Amniotic stem cell (primary cell): Measurements from ENCODE around the gene COMP.

Experiments
- DNase-seq: peaks from one replicate; lab custom pipeline; 2025; lab: John Stamatoyannopoulos, UW

Gene COMP

DNA sequence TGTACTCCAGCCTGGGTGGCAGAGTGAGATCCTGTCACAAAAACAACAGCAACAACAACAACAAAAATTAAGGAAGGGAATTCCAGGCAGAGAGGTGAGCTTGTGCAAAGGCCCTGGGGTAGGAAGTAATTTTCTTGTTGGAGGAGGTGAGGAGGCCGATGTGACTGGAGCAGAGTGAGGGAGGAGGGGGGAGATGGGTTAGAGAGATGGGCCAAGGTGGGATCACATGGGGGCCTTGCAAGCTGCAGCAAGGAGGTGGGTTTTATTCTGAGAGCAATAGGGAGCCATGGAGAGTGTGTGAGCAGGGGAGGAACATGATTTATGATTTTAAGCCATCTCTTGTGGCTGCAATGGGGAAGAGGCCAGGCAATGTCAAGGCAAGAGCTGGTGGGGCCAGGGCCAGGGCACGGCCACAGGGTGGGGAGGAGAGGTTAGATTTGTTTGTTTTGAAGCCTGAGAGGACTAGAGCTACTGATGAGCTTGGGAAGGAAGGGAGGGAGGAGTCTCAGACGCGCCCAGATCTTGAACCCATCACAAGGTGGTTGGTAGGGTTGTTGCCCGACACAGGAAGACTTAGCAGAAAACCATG, 12.5 kb upstream of the COMP start:
- DNase-seq: no peak

DNA sequence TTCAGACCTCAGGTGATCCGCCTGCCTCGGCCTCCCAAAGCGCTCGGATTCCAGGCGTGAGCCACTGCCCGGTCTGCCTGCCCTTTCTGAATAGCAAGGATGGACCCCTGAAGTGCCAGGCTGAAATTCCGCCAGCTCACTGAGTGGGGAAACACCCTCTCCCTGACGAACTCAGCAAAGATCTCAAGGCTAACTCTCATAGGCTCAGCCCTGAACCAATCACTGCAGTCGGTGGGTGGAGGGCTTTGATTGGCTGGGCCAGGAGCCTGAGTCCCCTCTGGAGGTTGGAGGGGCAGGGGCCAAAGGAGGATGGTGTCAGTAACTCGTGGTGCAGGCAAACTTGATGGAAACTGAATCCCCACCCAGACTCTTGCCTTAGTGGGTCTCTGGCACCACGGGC, 11.2 kb upstream of the COMP start:
- no peak for DNase-seq

GRCh38 chr19:18800636-18801035, 9.5 kb upstream of the COMP start:
- DNase-seq: no peak

- no peak for DNase-seq
These were observed 9.0 kb upstream of the COMP start for GRCh38 chr19:18800079-18800478.

GRCh38 chr19:18799389-18799970, 8.4 kb upstream of the COMP start:
- no peak for DNase-seq

DNA sequence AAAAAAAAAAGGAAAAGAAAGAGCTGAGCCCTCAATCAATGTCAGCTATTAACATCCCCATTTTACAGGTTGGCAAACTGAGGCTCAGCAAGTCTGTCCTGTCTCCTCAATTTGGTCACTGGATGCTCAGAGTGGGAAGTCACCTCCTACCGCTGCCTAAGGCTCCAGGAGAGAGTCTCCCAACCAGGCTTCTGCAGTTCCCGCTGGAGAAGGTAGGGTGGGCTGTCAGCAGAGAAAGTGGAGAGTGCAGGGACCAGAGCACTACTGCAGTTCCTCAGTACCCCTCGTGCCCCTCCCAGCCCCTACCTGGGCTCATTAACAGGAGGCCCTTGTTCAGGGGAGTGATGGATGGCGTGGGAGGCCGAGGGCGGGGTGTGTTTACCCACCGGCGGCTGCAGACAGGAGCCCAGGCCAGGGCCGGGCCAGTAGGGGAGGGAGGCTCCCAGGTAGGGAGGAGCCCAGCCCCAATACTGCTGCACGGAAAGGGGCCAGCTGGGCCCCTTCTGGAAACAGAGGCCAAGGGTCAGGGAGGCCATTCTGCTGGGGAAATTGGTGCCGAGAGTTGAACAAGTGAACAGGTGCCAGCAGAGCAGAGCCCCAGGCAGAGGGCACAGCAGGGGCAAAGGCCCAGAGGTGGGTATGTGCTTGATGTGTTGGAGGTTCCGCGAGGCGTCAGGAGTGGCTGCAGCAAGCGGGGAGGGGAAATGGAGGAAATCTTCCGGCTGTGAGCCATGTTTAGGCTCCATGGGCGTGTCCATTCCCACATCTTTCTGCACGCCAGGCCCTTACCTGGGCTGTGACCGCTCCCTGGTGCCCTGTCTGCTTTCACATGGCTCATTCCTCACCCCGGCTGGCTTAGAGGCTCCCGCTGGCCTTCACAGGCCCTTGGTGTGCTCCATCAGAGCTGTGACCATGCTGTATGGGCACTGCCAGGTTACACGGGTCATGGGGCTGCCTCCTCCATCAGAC, 7.6 kb upstream of the COMP start:
- DNase-seq: no peak

- DNase-seq: no peak
These were observed 5.1 kb upstream of the COMP start for GRCh38 chr19:18796239-18796638.

DNA sequence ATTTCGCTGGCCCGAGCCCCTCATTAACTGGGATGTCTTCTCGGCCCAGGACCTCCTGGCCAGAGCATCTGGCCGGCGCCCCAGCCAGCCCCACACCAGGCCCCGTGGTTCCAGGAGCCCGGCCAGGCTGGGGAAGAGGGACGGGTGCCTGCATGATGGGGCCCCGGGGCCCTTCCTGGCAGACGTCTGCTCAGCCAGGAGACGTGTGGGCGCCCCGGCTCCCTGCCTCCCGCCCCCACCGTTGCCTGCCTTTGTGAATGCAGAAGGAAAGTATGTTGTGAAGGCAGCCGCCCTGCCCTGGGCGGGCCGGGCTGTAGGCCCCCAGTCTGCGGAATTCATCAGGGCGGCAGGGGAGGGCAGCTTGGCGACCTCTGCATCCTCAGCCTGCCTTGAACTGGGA, 4.4 kb upstream of the COMP start:
- DNase-seq: no peak

DNA sequence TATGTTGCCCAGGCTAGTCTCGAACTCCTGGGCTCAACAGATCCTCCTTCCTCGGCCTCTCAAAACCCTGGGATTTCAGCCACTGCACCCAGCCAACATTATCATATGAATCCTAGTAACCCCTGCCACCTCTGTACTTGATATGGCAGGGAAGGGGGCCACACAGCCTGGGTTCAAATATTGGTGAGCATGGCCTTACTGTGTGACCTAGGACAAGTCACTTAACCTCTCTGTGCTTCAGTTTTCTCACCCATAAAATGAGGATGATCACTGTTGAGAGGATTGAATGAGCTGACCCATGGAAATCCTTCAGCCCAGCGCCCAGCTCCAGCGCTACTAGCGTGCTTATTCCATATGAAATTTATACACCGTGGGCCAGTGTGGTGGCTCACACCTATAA, 3.6 kb upstream of the COMP start:
- no peak for DNase-seq

GRCh38 chr19:18794029-18794313, 2.9 kb upstream of the COMP start:
- no peak for DNase-seq

DNA sequence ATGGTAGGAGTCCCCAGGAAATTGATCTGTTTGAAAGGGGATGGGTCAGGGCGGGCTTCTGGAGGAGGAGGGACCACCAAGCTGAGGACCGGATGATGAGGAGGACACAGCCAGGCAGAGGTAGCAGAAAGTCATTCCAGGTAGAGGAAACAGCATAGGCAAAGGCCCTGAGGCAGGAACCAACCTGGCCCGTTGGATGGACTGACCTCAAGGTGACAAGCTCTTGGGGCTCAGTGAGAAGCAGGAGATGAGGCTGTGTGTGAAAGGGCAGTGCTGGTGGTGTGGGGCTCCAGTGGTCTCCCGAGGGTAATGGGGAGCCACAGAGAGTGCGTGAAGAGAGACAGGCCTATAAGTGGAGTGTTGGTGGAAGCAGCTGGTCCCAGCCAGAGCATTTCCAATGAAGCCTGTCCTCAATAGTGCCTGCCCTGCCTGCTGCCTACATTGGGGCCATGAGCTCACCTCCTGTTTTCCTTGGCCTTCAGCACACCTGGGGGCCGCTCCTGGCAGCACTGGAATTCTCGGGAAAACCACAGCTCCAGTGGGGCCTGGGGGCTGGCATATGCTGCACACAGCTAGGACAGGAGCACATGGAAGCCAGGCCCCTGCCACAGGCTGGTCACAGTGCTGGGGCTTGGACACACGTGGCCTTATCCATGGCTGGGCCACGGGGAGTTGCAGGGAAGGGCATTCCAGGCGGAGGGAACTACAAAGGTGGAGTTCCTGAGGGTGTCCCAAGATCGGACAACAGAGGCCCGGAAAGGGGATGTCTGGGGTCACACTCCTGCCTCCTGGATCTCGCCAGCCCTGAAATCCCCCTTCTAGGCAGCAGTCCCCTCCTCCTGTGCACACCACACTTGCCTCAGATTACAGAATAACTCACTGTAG, 2.3 kb upstream of the COMP start:
- no peak for DNase-seq

- no peak for DNase-seq
These were observed 1.6 kb upstream of the COMP start for GRCh38 chr19:18792661-18793060.

DNA sequence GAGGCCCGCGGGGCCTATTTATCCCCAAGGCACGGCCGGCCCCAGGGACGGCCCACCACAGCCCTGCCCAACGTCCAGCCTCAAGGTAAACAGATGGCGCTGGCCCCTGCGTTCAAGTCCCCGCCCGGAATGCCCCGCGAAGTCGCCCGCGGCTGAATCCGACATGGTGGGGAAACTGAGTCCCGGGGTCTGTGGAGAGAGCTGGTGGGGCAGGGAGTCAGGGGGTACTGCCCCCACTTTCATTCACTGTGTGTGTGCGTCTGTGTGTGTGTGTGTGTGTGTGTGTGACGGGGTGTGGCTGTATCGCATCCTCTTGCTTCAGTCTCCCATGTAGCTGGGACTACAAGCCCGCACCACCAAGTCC, 192 bp upstream of the COMP start:
- no peak for DNase-seq

DNA sequence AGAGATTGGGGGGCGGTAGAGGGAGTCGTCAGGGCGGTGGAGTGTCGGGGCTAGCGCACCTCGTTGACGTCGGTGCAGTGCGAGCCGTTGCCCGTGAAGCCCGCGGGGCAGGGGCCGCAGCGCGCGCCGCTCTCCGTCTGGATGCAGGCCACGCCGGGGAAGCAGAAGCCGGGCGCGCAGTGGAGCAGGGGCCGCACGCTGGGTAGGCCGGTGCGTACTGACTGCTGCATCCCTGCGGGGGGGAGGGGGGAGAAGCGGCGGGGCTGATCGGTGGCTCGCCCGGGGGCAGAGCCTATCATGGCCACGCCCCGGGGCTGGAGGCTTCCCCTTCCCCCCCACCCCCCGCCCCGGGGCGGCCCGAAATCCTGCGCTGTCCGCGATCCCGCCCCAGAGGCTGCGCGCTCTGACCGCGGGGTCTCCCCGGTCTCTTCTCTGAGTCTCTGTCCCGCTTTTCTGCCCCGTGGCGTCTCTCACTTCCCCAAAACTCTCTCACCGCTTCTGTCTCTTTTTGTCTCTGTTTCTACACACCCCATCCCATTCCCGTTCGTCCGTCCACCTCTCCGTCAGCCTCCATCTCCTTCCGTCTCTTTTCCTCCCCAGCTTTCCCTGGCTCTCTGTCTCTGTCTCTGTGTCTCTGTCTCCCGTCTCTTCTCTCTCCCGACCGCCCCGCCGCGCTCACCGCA, 1.1 kb downstream of the COMP start:
- no peak for DNase-seq

DNA sequence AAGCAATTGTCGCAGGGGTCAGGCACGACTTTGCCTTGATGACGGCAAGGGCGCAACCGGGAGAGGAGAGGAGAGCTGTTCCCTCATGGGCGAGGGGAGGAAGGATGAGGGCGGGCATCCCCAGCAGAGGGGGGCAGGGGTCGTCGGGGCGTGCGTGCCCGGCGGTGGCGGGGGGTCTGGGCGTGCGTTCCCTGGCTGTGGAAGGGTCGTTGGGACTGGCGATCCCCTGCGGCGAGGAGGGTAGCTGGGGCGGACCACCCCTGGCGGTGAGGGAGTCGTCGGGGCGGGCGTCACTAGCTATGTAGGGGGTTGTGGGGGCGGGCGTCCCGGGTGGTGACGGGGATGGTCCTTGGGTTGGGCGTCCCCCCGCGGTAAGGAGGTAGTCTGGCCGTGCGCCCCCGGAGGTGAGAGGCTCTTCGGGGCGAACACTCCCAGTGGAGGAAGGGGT, 1.7 kb downstream of the COMP start:
- no peak for DNase-seq

- DNase-seq: no peak
These were observed 2.3 kb downstream of the COMP start for GRCh38 chr19:18788529-18789421.

GRCh38 chr19:18785179-18786124, 5.7 kb downstream of the COMP start:
- DNase-seq: no peak

GRCh38 chr19:18784786-18785120, 6.4 kb downstream of the COMP start:
- no peak for DNase-seq

DNA sequence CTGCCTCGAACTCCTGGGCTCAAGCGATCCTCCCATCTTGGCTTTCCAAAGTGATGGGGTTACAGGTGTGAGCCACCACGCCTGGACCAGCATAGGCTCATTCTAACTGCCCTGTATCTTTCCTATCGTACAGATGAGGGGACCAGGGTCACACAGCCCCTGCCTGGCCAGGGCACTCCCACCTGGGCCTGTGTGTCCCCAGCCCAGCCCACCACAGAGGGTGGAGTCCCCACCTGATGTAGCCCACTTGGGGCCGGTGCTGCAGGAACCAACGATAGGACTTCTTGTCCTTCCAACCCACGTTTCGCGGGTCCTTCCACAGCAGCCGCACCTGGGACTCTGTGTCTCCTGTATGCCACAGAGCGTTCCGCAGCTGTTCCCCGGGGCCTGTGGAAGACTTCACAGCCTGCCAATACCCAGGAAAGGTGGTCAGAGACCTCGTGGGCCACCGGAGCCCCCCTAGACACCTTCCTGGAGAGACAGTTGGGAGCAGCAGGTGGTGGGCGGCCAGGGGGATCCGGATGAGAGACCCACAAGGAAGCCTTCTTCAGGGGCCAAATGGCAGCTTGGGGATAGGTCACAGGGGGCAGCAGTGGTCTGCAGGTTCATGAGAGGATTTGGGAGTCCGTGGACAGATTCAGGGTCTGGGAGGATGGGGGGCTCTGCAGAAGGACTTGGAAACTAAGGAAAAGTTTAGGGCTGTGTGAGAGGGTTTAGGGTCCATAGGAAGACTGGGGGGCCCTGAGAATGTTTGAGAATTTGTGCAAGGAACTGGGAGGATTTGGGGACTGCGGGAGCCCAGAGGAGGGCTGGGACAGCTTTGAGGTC, 6.9 kb downstream of the COMP start:
- no peak for DNase-seq
